GM21737 (cell line): ENCODE data around the gene GPC6.

Experiments
- ATAC-seq: cut with Tn5 transposase; IDR thresholded peaks from one replicate; pipeline ENCODE4 v1.9.1; 2021; ENCODE audit warnings: mild to moderate bottlenecking, moderate library complexity; ENCODE audit not compliant: unreplicated experiment

Gene GPC6

GRCh38 chr13:94140027-94140426 is 913.4 kb downstream of the GPC6 start:
- ATAC-seq: no peak

GRCh38 chr13:94140511-94140910 is 913.9 kb downstream of the GPC6 start:
- ATAC-seq: no peak

- no peak for ATAC-seq
Measured at GRCh38 chr13:94143624-94144350, 917.2 kb downstream of the GPC6 start.

- ATAC-seq: no peak
Measured at GRCh38 chr13:94145966-94146365, 919.4 kb downstream of the GPC6 start.

GRCh38 chr13:94153586-94153985 is 927.0 kb downstream of the GPC6 start:
- ATAC-seq: no peak

- no peak for ATAC-seq
Measured at GRCh38 chr13:94154367-94154766, 927.8 kb downstream of the GPC6 start.

GRCh38 chr13:94157705-94158218 is 931.2 kb downstream of the GPC6 start:
- no peak for ATAC-seq

- ATAC-seq: no peak
Measured at GRCh38 chr13:94160875-94161274, 934.3 kb downstream of the GPC6 start.

GRCh38 chr13:94162289-94162688 is 935.7 kb downstream of the GPC6 start:
- ATAC-seq: no peak

- ATAC-seq: no peak
Measured at GRCh38 chr13:94163535-94163934, 936.9 kb downstream of the GPC6 start.

GRCh38 chr13:94168783-94169453 is 942.3 kb downstream of the GPC6 start:
- ATAC-seq: no peak

GRCh38 chr13:94169454-94170144 is 943.0 kb downstream of the GPC6 start:
- ATAC-seq: no peak

- no peak for ATAC-seq
Measured at GRCh38 chr13:94170145-94170571, 943.6 kb downstream of the GPC6 start.

GRCh38 chr13:94172416-94172815 is 945.8 kb downstream of the GPC6 start:
- no peak for ATAC-seq

GRCh38 chr13:94173312-94173854 is 946.8 kb downstream of the GPC6 start:
- no peak for ATAC-seq

GRCh38 chr13:94174009-94174408 is 947.4 kb downstream of the GPC6 start:
- no peak for ATAC-seq

GRCh38 chr13:94175076-94175475 is 948.5 kb downstream of the GPC6 start:
- ATAC-seq: no peak

GRCh38 chr13:94176561-94176960 is 950.0 kb downstream of the GPC6 start:
- ATAC-seq: no peak

GRCh38 chr13:94177041-94177440 is 950.4 kb downstream of the GPC6 start:
- ATAC-seq: no peak

- ATAC-seq: no peak
Measured at GRCh38 chr13:94178625-94179244, 952.1 kb downstream of the GPC6 start.
